GM23338 (cell line): Measurements from ENCODE around the gene RYR1. TPM values are rescaled to one million over a fixed set of nuclear protein-coding genes. Genes with fewer than 3 reads are reported as not detected.

Experiments
- ATAC-seq: fragments of 200-7000 bp; cut with Tn5 transposase; 3 replicates; pipeline ENCODE4 v1.9.1; 2020
- DNase-seq: peaks from one replicate; pipeline ENCODE4 v3.0.0-alpha.2; 2015; ENCODE audit warnings: low spot score
- H2AFZ ChIP-seq: fragments of 200-600 bp; sonication (generic); 2 replicates; pipeline ENCODE4 v1.8.0; 2016; ENCODE audit warnings: antibody characterized with exemption, mild to moderate bottlenecking, moderate library complexity
- H3F3A ChIP-seq: fragments of 200-600 bp; sonication (generic); replicated peaks from 2 replicates; pipeline ENCODE4 v1.8.0; 2017; ENCODE audit warnings: antibody characterized with exemption, mixed run types, low read depth
- H3K27ac ChIP-seq: fragments of 200-600 bp; sonication (generic); 2 replicates; pipeline ENCODE4 v1.6.1; 2016; ENCODE audit warnings: low read depth
- H3K27me3 ChIP-seq: fragments of 200-600 bp; sonication (generic); 2 replicates; pipeline ENCODE4 v1.8.0; 2016; ENCODE audit warnings: mild to moderate bottlenecking, mixed run types, moderate library complexity; ENCODE audit not compliant: insufficient read depth
- H3K36me3 ChIP-seq: fragments of 200-600 bp; sonication (generic); 2 replicates; pipeline ENCODE4 v1.8.0; 2016; ENCODE audit warnings: mild to moderate bottlenecking; ENCODE audit not compliant: insufficient read depth
- H3K4me1 ChIP-seq: fragments of 200-600 bp; sonication (generic); 2 replicates; pipeline ENCODE4 v1.8.0; 2016; ENCODE audit warnings: mild to moderate bottlenecking, moderate library complexity; ENCODE audit not compliant: insufficient read depth
- H3K4me2 ChIP-seq: fragments of 200-600 bp; sonication (generic); 2 replicates; pipeline ENCODE4 v1.7.1; 2017; ENCODE audit warnings: mixed run types
- H3K4me3 ChIP-seq: fragments of 200-600 bp; sonication (generic); 2 replicates; pipeline ENCODE4 v1.6.1; 2016; ENCODE audit warnings: mixed run types
- H3K79me2 ChIP-seq: fragments of 200-600 bp; sonication (generic); replicated peaks from 2 replicates; pipeline ENCODE4 v1.8.0; 2017; ENCODE audit warnings: mild to moderate bottlenecking; ENCODE audit not compliant: insufficient read depth
- H3K9me2 ChIP-seq: fragments of 200-600 bp; sonication (generic); 2 replicates; pipeline ENCODE4 v1.8.0; 2017; ENCODE audit not compliant: insufficient read depth
- H4K20me1 ChIP-seq: fragments of 200-600 bp; sonication (generic); replicated peaks from 2 replicates; pipeline ENCODE4 v1.8.0; 2017; ENCODE audit warnings: mild to moderate bottlenecking; ENCODE audit not compliant: insufficient read depth
- H3K27ac Mint-ChIP-seq: 2 replicates; pipeline ENCODE4 v1.8.0; 2020; ENCODE audit warnings: inconsistent platforms, mild to moderate bottlenecking, moderate library complexity, mixed read lengths
- H3K27me3 Mint-ChIP-seq: 3 replicates; pipeline ENCODE4 v1.8.0; 2022; ENCODE audit warnings: low read depth, mild to moderate bottlenecking, moderate library complexity, mixed read lengths, inconsistent platforms; ENCODE audit not compliant: insufficient read depth, poor library complexity
- H3K36me3 Mint-ChIP-seq: 3 replicates; pipeline ENCODE4 v1.8.0; 2021; ENCODE audit warnings: low read depth, mild to moderate bottlenecking, inconsistent platforms, moderate library complexity, mixed read lengths
- H3K4me1 Mint-ChIP-seq: 3 replicates; pipeline ENCODE4 v1.8.0; 2020; ENCODE audit warnings: mild to moderate bottlenecking, inconsistent platforms, mixed read lengths
- H3K4me3 Mint-ChIP-seq: 3 replicates; pipeline ENCODE4 v1.8.0; 2021; ENCODE audit warnings: moderate library complexity, mild to moderate bottlenecking, inconsistent platforms, mixed read lengths
- H3K9me3 Mint-ChIP-seq: 3 replicates; pipeline ENCODE4 v1.8.0; 2020; ENCODE audit warnings: moderate library complexity, mild to moderate bottlenecking, inconsistent platforms, mixed read lengths
- CREB1 ChIP-seq: fragments of 250-450 bp; sonication (Bioruptor Pico); IDR thresholded peaks from 2 replicates; pipeline ENCODE4 v1.5.0; 2020; ENCODE audit warnings: low read depth, mild to moderate bottlenecking, moderate library complexity
- EZH2 ChIP-seq: fragments of 200-600 bp; sonication (generic); IDR thresholded peaks from one replicate; pipeline ENCODE4 v1.8.0; 2017; ENCODE audit warnings: antibody characterized with exemption, mild to moderate bottlenecking, low read depth; ENCODE audit not compliant: unreplicated experiment
- EZH2phosphoT487 ChIP-seq: fragments of 200-600 bp; sonication (generic); IDR thresholded peaks from one replicate; pipeline ENCODE4 v1.8.1; 2018; ENCODE audit warnings: antibody characterized with exemption; ENCODE audit not compliant: unreplicated experiment
- NANOG ChIP-seq: IDR thresholded peaks from 2 replicates; pipeline ENCODE4 v1.6.1; 2016; ENCODE audit warnings: antibody characterized with exemption, borderline replicate concordance
- POLR2AphosphoS5 ChIP-seq: IDR thresholded peaks from 2 replicates; pipeline ENCODE4 v1.6.1; 2016; ENCODE audit warnings: antibody characterized with exemption, low read depth
- STAT1 ChIP-seq: IDR thresholded peaks from one replicate; pipeline ENCODE4 v1.6.1; 2016; ENCODE audit warnings: antibody characterized with exemption; ENCODE audit not compliant: unreplicated experiment
- ZNF114 ChIP-seq: fragments of 250-450 bp; sonication (Bioruptor Pico); IDR thresholded peaks from 2 replicates; pipeline ENCODE4 v1.5.0; 2020; ENCODE audit warnings: mild to moderate bottlenecking, moderate library complexity
- ZNF331 ChIP-seq: fragments of 250-450 bp; sonication (Bioruptor Pico); IDR thresholded peaks from 2 replicates; pipeline ENCODE4 v1.5.0; 2020; ENCODE audit warnings: low read depth, mild to moderate bottlenecking, moderate library complexity
- polyA plus RNA-seq: library from polyadenylated mRNA; unstranded; fragments of >200 nt; fragmentation: Nextera tagmentation; extraction: Ambion mirVana; gene quantifications from 2 replicates; pipeline ENCODE4 v1.2.1, GENCODE V29; 2016
- total RNA-seq: library from RNA; depleted of rRNA; stranded (reverse); fragments of >200 nt; shearing (Covaris generic); gene quantifications from 2 replicates; pipeline ENCODE4 v1.2.3, GENCODE V29; 2014
- TF ChIP-seq, protein P1 (sequence below), 2 experiments: fragments of 200-600 bp in 1 of 2; sonication (generic) in 1 of 2; conservative IDR thresholded peaks; 2 replicates each; pipeline versions ENCODE4 v1.5.1 to v1.6.1; 2016 to 2017; ENCODE audit warnings: antibody characterized with exemption in 2 of 2, low read depth in 2 of 2, mild to moderate bottlenecking in 2 of 2, moderate library complexity in 1 of 2
- TF ChIP-seq, protein P2 (sequence below): IDR thresholded peaks from one replicate; pipeline ENCODE4 v1.6.1; 2018; ENCODE audit warnings: antibody characterized with exemption; ENCODE audit not compliant: unreplicated experiment
- TF ChIP-seq, protein P3 (sequence below): IDR thresholded peaks from 2 replicates; pipeline ENCODE4 v1.6.1; 2016; ENCODE audit warnings: antibody characterized with exemption

Gene RYR1
- total and polyA plus RNA-seq, 2 experiments from 2014 or later = 4.0 to 26.7 TPM

DNA sequence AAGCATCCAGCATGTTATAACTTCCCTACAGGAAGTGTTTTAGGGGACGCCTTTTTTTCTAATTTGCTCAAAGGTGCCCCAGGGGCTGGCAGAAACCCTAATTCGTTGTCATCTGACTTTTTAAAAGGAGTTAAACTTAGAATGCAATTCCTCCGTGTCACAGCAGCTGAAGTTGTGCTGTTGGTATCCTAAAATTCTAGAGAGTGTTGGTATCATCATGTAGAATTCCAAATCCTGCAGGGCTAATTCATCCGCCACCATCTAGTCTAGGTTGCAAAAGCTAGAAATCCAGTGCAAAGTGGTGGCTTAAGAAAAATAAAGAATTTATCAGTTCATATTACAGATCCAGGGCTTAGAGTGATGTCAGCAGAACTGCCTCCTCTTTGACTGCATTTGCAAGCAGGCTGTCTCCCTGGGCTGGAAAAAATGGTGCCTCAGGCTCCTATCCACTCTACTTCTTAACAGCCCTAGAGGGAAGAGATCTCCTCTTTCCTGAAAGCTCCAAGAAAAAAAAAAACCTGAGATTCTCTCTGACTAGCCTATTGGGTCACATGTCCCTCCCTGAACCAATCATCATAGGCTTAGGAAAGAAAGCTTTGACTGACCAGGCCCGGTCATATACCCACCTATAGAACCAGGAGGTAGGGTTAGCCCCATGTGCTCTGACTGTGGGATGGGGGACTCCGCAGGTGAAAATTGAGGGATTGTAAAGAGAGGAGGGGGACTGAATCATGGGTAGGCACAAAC, 111.3 kb downstream of the RYR1 start (continued):
- TF ChIP-seq, protein P1, sequence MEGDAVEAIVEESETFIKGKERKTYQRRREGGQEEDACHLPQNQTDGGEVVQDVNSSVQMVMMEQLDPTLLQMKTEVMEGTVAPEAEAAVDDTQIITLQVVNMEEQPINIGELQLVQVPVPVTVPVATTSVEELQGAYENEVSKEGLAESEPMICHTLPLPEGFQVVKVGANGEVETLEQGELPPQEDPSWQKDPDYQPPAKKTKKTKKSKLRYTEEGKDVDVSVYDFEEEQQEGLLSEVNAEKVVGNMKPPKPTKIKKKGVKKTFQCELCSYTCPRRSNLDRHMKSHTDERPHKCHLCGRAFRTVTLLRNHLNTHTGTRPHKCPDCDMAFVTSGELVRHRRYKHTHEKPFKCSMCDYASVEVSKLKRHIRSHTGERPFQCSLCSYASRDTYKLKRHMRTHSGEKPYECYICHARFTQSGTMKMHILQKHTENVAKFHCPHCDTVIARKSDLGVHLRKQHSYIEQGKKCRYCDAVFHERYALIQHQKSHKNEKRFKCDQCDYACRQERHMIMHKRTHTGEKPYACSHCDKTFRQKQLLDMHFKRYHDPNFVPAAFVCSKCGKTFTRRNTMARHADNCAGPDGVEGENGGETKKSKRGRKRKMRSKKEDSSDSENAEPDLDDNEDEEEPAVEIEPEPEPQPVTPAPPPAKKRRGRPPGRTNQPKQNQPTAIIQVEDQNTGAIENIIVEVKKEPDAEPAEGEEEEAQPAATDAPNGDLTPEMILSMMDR (conservative IDR thresholded peaks at IDR 0.05; ENCODE audit: low read depth in 2 of 2) = no peak; a peak in 1 of 4 replicates
- TF ChIP-seq STAT1 (no peak), EZH2phosphoT487 (no peak), ZNF331 (CRISPR knock-in tag) (no peak), EZH2 (no peak)
- TF ChIP-seq, protein P2, sequence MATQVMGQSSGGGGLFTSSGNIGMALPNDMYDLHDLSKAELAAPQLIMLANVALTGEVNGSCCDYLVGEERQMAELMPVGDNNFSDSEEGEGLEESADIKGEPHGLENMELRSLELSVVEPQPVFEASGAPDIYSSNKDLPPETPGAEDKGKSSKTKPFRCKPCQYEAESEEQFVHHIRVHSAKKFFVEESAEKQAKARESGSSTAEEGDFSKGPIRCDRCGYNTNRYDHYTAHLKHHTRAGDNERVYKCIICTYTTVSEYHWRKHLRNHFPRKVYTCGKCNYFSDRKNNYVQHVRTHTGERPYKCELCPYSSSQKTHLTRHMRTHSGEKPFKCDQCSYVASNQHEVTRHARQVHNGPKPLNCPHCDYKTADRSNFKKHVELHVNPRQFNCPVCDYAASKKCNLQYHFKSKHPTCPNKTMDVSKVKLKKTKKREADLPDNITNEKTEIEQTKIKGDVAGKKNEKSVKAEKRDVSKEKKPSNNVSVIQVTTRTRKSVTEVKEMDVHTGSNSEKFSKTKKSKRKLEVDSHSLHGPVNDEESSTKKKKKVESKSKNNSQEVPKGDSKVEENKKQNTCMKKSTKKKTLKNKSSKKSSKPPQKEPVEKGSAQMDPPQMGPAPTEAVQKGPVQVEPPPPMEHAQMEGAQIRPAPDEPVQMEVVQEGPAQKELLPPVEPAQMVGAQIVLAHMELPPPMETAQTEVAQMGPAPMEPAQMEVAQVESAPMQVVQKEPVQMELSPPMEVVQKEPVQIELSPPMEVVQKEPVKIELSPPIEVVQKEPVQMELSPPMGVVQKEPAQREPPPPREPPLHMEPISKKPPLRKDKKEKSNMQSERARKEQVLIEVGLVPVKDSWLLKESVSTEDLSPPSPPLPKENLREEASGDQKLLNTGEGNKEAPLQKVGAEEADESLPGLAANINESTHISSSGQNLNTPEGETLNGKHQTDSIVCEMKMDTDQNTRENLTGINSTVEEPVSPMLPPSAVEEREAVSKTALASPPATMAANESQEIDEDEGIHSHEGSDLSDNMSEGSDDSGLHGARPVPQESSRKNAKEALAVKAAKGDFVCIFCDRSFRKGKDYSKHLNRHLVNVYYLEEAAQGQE = no peak

DNA sequence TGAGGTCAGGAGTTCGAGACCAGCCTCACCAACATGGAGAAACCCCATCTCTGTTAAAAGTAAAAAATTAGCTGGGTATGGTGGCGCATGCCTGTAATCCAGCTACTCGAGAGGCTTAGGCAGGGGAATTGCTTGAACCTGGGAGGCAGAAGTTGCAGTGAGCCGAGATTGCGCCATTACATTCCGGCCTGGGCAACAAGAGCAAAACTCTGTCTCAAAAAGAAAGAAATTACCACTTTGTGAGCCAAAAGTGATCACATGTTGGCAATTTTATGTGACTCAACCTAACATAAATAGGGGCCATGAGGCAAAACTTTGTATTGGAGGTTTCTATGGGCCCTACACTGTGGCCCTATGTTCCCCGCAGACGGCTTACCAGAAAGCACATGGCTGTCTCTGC, 112.1 kb downstream of the RYR1 start:
- Histone ChIP-seq H3K36me3 (peaks cover 7% of the 10 kb centered on the region; the same call in 1 of the 2 replicates), H3K27ac (no peak overlapping the region), H3K4me2 (no peak overlapping the region), H3K27me3 (no peaks in the 10 kb centered on the region), H2AFZ (no peak overlapping the region), H3K9me2 (no peaks in the 10 kb centered on the region), H3K79me2 (no peaks in the 10 kb centered on the region), H4K20me1 (no peaks in the 10 kb centered on the region), H3F3A (no peaks in the 10 kb centered on the region), H3K4me1 (no peaks in the 10 kb centered on the region), H3K4me3 (no peak overlapping the region)
- H3K36me3 Mint-ChIP-seq = peaks cover 45% of the 10 kb centered on the region
- H3K27me3 Mint-ChIP-seq = peaks cover 7% of the 10 kb centered on the region
- peaks cover 16% of the 10 kb centered on the region; the same call in 2 of the 3 replicates for H3K4me1 Mint-ChIP-seq
- H3K9me3 Mint-ChIP-seq = no peaks in the 10 kb centered on the region
- DNase-seq = no peak
- no peak overlapping the region for H3K4me3 Mint-ChIP-seq
- no peak for ATAC-seq
- H3K27ac Mint-ChIP-seq = no peak overlapping the region
- TF ChIP-seq, protein P3, sequence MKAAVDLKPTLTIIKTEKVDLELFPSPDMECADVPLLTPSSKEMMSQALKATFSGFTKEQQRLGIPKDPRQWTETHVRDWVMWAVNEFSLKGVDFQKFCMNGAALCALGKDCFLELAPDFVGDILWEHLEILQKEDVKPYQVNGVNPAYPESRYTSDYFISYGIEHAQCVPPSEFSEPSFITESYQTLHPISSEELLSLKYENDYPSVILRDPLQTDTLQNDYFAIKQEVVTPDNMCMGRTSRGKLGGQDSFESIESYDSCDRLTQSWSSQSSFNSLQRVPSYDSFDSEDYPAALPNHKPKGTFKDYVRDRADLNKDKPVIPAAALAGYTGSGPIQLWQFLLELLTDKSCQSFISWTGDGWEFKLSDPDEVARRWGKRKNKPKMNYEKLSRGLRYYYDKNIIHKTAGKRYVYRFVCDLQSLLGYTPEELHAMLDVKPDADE = no peak
- TF ChIP-seq EZH2 (no peak), ZNF331 (CRISPR knock-in tag) (no peak), NANOG (no peak), EZH2phosphoT487 (no peak), POLR2AphosphoS5 (no peak), STAT1 (no peak), ZNF114 (CRISPR knock-in tag) (no peak), CREB1 (CRISPR knock-in tag) (no peak)
- TF ChIP-seq, protein P2 = no peak
- TF ChIP-seq, protein P1 (conservative IDR thresholded peaks at IDR 0.05; ENCODE audit: low read depth in 2 of 2) = no peak
